Measurements from ENCODE around the gene OGFOD1.

The OGFOD1 gene

DNA sequence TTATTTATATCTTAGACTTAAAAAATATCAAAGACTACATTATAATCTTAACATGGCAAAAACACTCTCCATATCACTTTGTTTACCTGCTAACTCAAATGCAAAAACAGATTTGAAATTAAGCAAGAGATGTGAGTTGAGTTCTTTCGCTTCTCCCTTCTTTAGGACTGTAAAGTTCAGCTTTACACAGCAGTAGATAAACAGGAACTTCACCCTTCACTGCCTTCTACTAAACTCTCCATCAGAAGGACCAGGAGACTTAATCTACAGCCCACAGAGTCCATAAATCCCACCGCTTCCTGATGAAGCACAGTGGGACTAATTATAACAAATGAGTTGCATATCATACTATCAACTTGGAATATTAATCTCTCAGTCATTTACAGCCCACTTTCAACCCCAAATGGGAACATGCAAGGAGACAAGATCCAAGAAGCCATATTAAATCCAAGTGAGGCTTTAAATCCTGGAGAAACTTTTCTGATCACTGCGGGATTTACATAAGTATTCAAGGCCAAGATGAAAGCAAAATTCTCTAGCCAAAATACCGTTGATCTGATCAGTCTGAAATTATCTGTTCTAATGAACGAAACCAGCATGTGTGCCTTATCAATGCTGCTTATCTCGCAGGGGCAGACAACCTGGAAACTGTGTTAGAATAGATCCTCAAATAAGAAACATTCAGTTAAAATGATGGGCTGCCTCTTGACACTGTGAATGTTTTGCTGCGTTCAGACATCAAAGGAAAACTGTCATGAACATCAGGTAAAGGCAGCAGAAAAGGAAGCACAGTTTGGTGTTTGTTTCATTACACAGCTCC is 27.6 kb upstream of the OGFOD1 start:
- H3K79me1 ChIP-seq (ENCODE audit: low read depth, low read length) = no peaks in the 10 kb centered on the region
- H4K91ac ChIP-seq (ENCODE audit: low read depth, low read length, poor library complexity) = no peak overlapping the region
- H2BK5ac ChIP-seq (ENCODE audit: low read length) = no peak overlapping the region
- peaks cover 0 to 2% (median 0%) of the 10 kb centered on the region in 3 experiments for H3K27me3 ChIP-seq (ENCODE audit: control insufficient read depth in 3 of 3, insufficient read depth in 3 of 3, low read depth in 1 of 3, low read length in 3 of 3)
- no peak overlapping the region for H4K8ac ChIP-seq (ENCODE audit: low read depth, low read length)
- WGBS, 2 donors (ENCODE audit: extremely low coverage in 2 of 2, insufficient read length in 2 of 2, insufficient replicate concordance in 1 of 2) = no CpG with 5 or more reads among the region's 7 CpGs
- peak overlapping the region; percentile 78 to 99 for H3K4me3 ChIP-seq (ENCODE audit: low read length in 2 of 2)
- no peak overlapping the region for H2AK5ac ChIP-seq (ENCODE audit: low read depth, low read length)
- no peaks in the 10 kb centered on the region for H3K9me3 ChIP-seq (replicated peaks in 1 of 2; ENCODE audit: control insufficient read depth in 2 of 2, insufficient read depth in 1 of 2, low read depth in 1 of 2, low read length in 2 of 2)
- H3K36me3 ChIP-seq (replicated peaks in 1 of 2; ENCODE audit: control insufficient read depth in 2 of 2, insufficient read depth in 2 of 2, low read length in 2 of 2) = peaks cover under 1 to 8% of the 10 kb centered on the region in 2 donors
- no peak overlapping the region for H3K4ac ChIP-seq (ENCODE audit: low read length)
- H2BK15ac ChIP-seq (ENCODE audit: low read length) = no peak overlapping the region
- H2AFZ ChIP-seq (ENCODE audit: low read length) = no peak overlapping the region
- no peak overlapping the region for H3K14ac ChIP-seq (ENCODE audit: low read length)
- no peak overlapping the region for H2BK12ac ChIP-seq (ENCODE audit: low read length)
- H3K23ac ChIP-seq (ENCODE audit: low read depth, low read length, poor library complexity) = no peak overlapping the region
- H3K4me1 ChIP-seq (ENCODE audit: control insufficient read depth in 2 of 2, insufficient read depth in 1 of 2, low read depth in 1 of 2, low read length in 2 of 2) = peaks cover 2 to 6% of the 10 kb centered on the region in 2 donors
- H3K9ac ChIP-seq (ENCODE audit: low read depth, low read length, poor library complexity) = no peak overlapping the region
- H3K4me2 ChIP-seq (ENCODE audit: insufficient read depth, low read length, poor library complexity, severe bottlenecking) = peak overlapping the region; percentile 51
- H3K27ac ChIP-seq (replicated peaks; ENCODE audit: low read length) = no peak overlapping the region
- H2BK120ac ChIP-seq (ENCODE audit: low read depth, low read length) = no peak overlapping the region
- H3K18ac ChIP-seq (ENCODE audit: low read length) = no peak overlapping the region
- DNase-seq (ENCODE audit: low spot score) = no peak

GRCh38 chr16:56424404-56424764 is 27.0 kb upstream of the OGFOD1 start:
- H4K91ac ChIP-seq (ENCODE audit: low read depth, low read length, poor library complexity) = no peak overlapping the region
- H3K4me2 ChIP-seq (ENCODE audit: insufficient read depth, low read length, poor library complexity, severe bottlenecking) = peak overlapping the region; percentile 51
- peak overlapping the region; percentile 9 for H3K9ac ChIP-seq (ENCODE audit: low read depth, low read length, poor library complexity)
- H3K14ac ChIP-seq (ENCODE audit: low read length) = no peak overlapping the region
- H2BK12ac ChIP-seq (ENCODE audit: low read length) = no peak overlapping the region
- H3K4ac ChIP-seq (ENCODE audit: low read length) = no peak overlapping the region
- no CpG with 5 or more reads among the region's 16 CpGs for WGBS, 2 donors (ENCODE audit: extremely low coverage in 2 of 2, insufficient read length in 2 of 2, insufficient replicate concordance in 1 of 2)
- H2BK15ac ChIP-seq (ENCODE audit: low read length) = no peak overlapping the region
- H2BK120ac ChIP-seq (ENCODE audit: low read depth, low read length) = no peak overlapping the region
- peaks cover 2 to 6% of the 10 kb centered on the region in 2 donors for H3K4me1 ChIP-seq (ENCODE audit: control insufficient read depth in 2 of 2, insufficient read depth in 1 of 2, low read depth in 1 of 2, low read length in 2 of 2)
- DNase-seq (ENCODE audit: low spot score) = no peak
- peaks cover 0 to 2% (median 0%) of the 10 kb centered on the region in 3 experiments for H3K27me3 ChIP-seq (ENCODE audit: control insufficient read depth in 3 of 3, insufficient read depth in 3 of 3, low read depth in 1 of 3, low read length in 3 of 3)
- H3K4me3 ChIP-seq (ENCODE audit: low read length in 2 of 2) = peak overlapping the region; percentile 78 to 99
- no peak overlapping the region for H3K27ac ChIP-seq (replicated peaks; ENCODE audit: low read length)
- H3K79me1 ChIP-seq (ENCODE audit: low read depth, low read length) = no peaks in the 10 kb centered on the region
- no peaks in the 10 kb centered on the region for H3K9me3 ChIP-seq (replicated peaks in 1 of 2; ENCODE audit: control insufficient read depth in 2 of 2, insufficient read depth in 1 of 2, low read depth in 1 of 2, low read length in 2 of 2)
- H3K18ac ChIP-seq (ENCODE audit: low read length) = no peak overlapping the region
- H2BK5ac ChIP-seq (ENCODE audit: low read length) = no peak overlapping the region
- H2AK5ac ChIP-seq (ENCODE audit: low read depth, low read length) = no peak overlapping the region
- H2AFZ ChIP-seq (ENCODE audit: low read length) = peak overlapping the region; percentile 92
- peaks cover 2 to 13% of the 10 kb centered on the region in 2 donors for H3K36me3 ChIP-seq (replicated peaks in 1 of 2; ENCODE audit: control insufficient read depth in 2 of 2, insufficient read depth in 2 of 2, low read length in 2 of 2)
- H3K23ac ChIP-seq (ENCODE audit: low read depth, low read length, poor library complexity) = no peak overlapping the region
- H4K8ac ChIP-seq (ENCODE audit: low read depth, low read length) = no peak overlapping the region

GRCh38 chr16:56424791-56425438 is 26.4 kb upstream of the OGFOD1 start:
- peak overlapping the region; percentile 94 for H3K9ac ChIP-seq (ENCODE audit: low read depth, low read length, poor library complexity)
- no peak overlapping the region for H4K8ac ChIP-seq (ENCODE audit: low read depth, low read length)
- peaks cover 2 to 18% of the 10 kb centered on the region in 2 donors for H3K36me3 ChIP-seq (replicated peaks in 1 of 2; ENCODE audit: control insufficient read depth in 2 of 2, insufficient read depth in 2 of 2, low read length in 2 of 2)
- no peak overlapping the region for H3K4ac ChIP-seq (ENCODE audit: low read length)
- H3K23ac ChIP-seq (ENCODE audit: low read depth, low read length, poor library complexity) = no peak overlapping the region
- peak overlapping the region; percentile 97 for H3K18ac ChIP-seq (ENCODE audit: low read length)
- no peaks in the 10 kb centered on the region for H3K79me1 ChIP-seq (ENCODE audit: low read depth, low read length)
- peak overlapping the region; percentile 78 to 99 for H3K4me3 ChIP-seq (ENCODE audit: low read length in 2 of 2)
- H3K14ac ChIP-seq (ENCODE audit: low read length) = peak overlapping the region; percentile 33
- no peaks in the 10 kb centered on the region for H3K9me3 ChIP-seq (replicated peaks in 1 of 2; ENCODE audit: control insufficient read depth in 2 of 2, insufficient read depth in 1 of 2, low read depth in 1 of 2, low read length in 2 of 2)
- WGBS, 2 donors (ENCODE audit: extremely low coverage in 2 of 2, insufficient read length in 2 of 2, insufficient replicate concordance in 1 of 2) = no CpG with 5 or more reads among the region's 79 CpGs
- H2AFZ ChIP-seq (ENCODE audit: low read length) = peak overlapping the region; percentile 92
- DNase-seq (ENCODE audit: low spot score) = peak; percentile 42
- H3K27me3 ChIP-seq (ENCODE audit: control insufficient read depth in 3 of 3, insufficient read depth in 3 of 3, low read depth in 1 of 3, low read length in 3 of 3) = peaks cover 0 to 2% (median 0%) of the 10 kb centered on the region in 3 experiments
- H3K4me2 ChIP-seq (ENCODE audit: insufficient read depth, low read length, poor library complexity, severe bottlenecking) = peak overlapping the region; percentile 51
- no peak overlapping the region for H2BK15ac ChIP-seq (ENCODE audit: low read length)
- no peak overlapping the region for H2BK120ac ChIP-seq (ENCODE audit: low read depth, low read length)
- H3K27ac ChIP-seq (replicated peaks; ENCODE audit: low read length) = peak overlapping the region; percentile 42
- H3K4me1 ChIP-seq (ENCODE audit: control insufficient read depth in 2 of 2, insufficient read depth in 1 of 2, low read depth in 1 of 2, low read length in 2 of 2) = peaks cover 2 to 6% of the 10 kb centered on the region in 2 donors
- H2BK5ac ChIP-seq (ENCODE audit: low read length) = peak overlapping the region; percentile 91
- no peak overlapping the region for H4K91ac ChIP-seq (ENCODE audit: low read depth, low read length, poor library complexity)
- H2BK12ac ChIP-seq (ENCODE audit: low read length) = no peak overlapping the region
- H2AK5ac ChIP-seq (ENCODE audit: low read depth, low read length) = no peak overlapping the region

- Histone ChIP-seq H3K27me3 (ENCODE audit: control insufficient read depth in 3 of 3, insufficient read depth in 3 of 3, low read depth in 1 of 3, low read length in 3 of 3) (peaks cover 0 to 2% (median 0%) of the 10 kb centered on the region in 3 experiments), H2AFZ (ENCODE audit: low read length) (peak within 1 kb of the TSS; percentile 92), H3K27ac (replicated peaks; ENCODE audit: low read length) (peak within 1 kb of the TSS; percentile 42), H3K4me3 (ENCODE audit: low read length in 2 of 2) (peak within 1 kb of the TSS; percentile 78 to 99), H3K4ac (ENCODE audit: low read length) (no peak within 1 kb of the TSS), H4K91ac (ENCODE audit: low read depth, low read length, poor library complexity) (no peak within 1 kb of the TSS), H3K9ac (ENCODE audit: low read depth, low read length, poor library complexity) (peak within 1 kb of the TSS; percentile 94), H3K36me3 (replicated peaks in 1 of 2; ENCODE audit: control insufficient read depth in 2 of 2, insufficient read depth in 2 of 2, low read length in 2 of 2) (peaks cover 2 to 24% of the 10 kb centered on the region in 2 donors), H3K4me1 (ENCODE audit: control insufficient read depth in 2 of 2, insufficient read depth in 1 of 2, low read depth in 1 of 2, low read length in 2 of 2) (peaks cover 2 to 6% of the 10 kb centered on the region in 2 donors), H3K9me3 (replicated peaks in 1 of 2; ENCODE audit: control insufficient read depth in 2 of 2, insufficient read depth in 1 of 2, low read depth in 1 of 2, low read length in 2 of 2) (no peaks in the 10 kb centered on the region), H3K23ac (ENCODE audit: low read depth, low read length, poor library complexity) (no peak within 1 kb of the TSS), H3K4me2 (ENCODE audit: insufficient read depth, low read length, poor library complexity, severe bottlenecking) (peak within 1 kb of the TSS; percentile 81), H3K18ac (ENCODE audit: low read length) (peak within 1 kb of the TSS; percentile 97), H2BK12ac (ENCODE audit: low read length) (no peak within 1 kb of the TSS), H2AK5ac (ENCODE audit: low read depth, low read length) (no peak within 1 kb of the TSS), H2BK15ac (ENCODE audit: low read length) (no peak within 1 kb of the TSS), H2BK5ac (ENCODE audit: low read length) (peak within 1 kb of the TSS; percentile 91), H4K8ac (ENCODE audit: low read depth, low read length) (no peak within 1 kb of the TSS), H3K14ac (ENCODE audit: low read length) (peak within 1 kb of the TSS; percentile 33), H3K79me1 (ENCODE audit: low read depth, low read length) (no peaks in the 10 kb centered on the region), H2BK120ac (ENCODE audit: low read depth, low read length) (no peak within 1 kb of the TSS)
- peak; percentile 78 for DNase-seq (ENCODE audit: low spot score)
- no CpG with 5 or more reads among the region's 57 CpGs for WGBS, 2 donors (ENCODE audit: extremely low coverage in 2 of 2, insufficient read length in 2 of 2, insufficient replicate concordance in 1 of 2)
These were observed 25.9 kb upstream of the OGFOD1 start, which contains the start of gene AMFR for GRCh38 chr16:56425439-56425832. Gene AMFR (minus strand): TSS chr16:56425545. CDS start chr16:56425327, 218 bp downstream.

Measured in neuronal stem cell (in vitro differentiated cells).